ENCODE results near the gene LMF1. TPM values are rescaled to one million over a fixed set of nuclear protein-coding genes. Genes with fewer than 3 reads are reported as not detected.

LMF1 gene
- total RNA-seq, 1 donor from 2014 or later, result 21.4 TPM

DNA sequence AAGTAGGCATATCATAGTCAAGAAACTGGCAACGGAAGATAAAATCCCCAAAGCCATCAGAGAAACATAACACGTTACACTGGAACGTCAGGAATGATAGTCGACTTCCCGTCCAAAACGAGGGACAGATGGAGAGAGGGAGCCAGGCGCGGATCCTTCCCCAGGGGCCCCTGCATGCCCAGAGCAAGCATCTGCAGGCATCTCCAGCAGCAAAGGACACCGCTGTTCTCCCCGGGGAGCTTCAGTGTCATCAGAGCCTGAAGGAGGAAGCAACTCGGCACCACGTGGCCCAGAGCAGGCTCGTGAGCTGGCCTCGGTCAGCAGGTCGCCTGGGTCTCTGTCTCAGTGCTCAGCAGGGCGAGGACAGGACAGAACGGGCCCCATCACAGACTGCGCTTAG is 50.1 kb downstream of the LMF1 start:
- H3K4me3 Mint-ChIP-seq, result peak overlapping the region; percentile 14
- no peaks in the 10 kb centered on the region for H3K27me3 Mint-ChIP-seq
- H3K9me3 Mint-ChIP-seq, result no peaks in the 10 kb centered on the region
- H3K4me1 Mint-ChIP-seq (ENCODE audit: unreplicated experiment), result peaks cover 23% of the 10 kb centered on the region
- no peak overlapping the region for H3K27ac Mint-ChIP-seq
- peaks cover 18% of the 10 kb centered on the region for H3K36me3 Mint-ChIP-seq
- TF ChIP-seq, protein P1, sequence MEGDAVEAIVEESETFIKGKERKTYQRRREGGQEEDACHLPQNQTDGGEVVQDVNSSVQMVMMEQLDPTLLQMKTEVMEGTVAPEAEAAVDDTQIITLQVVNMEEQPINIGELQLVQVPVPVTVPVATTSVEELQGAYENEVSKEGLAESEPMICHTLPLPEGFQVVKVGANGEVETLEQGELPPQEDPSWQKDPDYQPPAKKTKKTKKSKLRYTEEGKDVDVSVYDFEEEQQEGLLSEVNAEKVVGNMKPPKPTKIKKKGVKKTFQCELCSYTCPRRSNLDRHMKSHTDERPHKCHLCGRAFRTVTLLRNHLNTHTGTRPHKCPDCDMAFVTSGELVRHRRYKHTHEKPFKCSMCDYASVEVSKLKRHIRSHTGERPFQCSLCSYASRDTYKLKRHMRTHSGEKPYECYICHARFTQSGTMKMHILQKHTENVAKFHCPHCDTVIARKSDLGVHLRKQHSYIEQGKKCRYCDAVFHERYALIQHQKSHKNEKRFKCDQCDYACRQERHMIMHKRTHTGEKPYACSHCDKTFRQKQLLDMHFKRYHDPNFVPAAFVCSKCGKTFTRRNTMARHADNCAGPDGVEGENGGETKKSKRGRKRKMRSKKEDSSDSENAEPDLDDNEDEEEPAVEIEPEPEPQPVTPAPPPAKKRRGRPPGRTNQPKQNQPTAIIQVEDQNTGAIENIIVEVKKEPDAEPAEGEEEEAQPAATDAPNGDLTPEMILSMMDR (conservative IDR thresholded peaks at IDR 0.05), result no peak
- no peak for DNase-seq (ENCODE audit: extremely low spot score, unreplicated experiment)

DNA sequence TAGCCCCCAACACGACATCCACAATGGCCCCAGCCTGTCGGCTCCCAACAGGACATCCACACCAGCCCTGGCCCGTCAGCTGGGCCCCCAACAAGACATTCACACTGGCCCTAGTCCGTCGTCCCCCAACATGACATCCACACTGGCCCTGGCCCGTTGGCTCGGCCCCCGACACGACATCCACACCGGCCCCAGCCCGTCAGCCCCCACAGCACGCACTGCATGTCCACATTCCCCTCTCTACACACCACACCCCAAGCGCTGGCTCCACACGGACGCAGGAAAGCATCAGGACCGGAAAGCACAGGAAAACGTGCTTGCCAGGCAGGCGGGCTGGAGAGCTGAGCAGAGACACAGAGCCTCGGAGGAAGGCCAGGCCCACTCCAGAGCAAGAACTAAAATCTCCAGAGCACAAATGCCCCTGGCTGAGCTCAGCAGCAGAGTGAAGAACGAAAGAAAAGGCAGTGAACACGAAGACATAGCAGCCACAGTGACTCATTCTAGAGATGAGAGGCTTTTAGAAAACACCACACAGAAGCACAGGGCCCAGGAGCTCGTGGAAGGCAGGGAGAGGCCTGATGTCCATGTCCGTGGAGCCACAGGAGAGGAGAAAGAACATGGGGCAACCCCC is 50.6 kb downstream of the LMF1 start:
- no peaks in the 10 kb centered on the region for H3K27me3 Mint-ChIP-seq

DNA sequence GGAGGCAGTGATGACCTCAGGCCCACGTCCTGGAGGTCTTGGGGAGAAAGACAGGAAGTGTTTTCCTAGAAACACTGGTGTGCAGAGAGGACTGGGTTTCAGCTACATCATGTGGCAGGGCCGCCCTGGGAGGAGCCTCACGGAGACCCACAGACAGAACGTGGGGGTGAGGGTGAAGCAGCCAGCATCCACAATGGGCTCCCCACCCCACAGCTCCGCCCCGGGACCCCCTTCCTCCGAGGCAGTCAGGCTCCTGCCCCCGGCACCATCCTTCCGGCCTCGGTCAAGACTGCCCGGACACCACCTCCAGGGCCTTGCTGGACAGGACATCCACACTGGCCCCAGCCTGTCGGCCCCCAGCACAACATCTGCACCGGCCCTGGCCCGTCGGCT is 51.1 kb downstream of the LMF1 start:
- H3K4me1 Mint-ChIP-seq (ENCODE audit: unreplicated experiment), result peaks cover 21% of the 10 kb centered on the region
- peaks cover 18% of the 10 kb centered on the region for H3K36me3 Mint-ChIP-seq
- DNase-seq (ENCODE audit: extremely low spot score, unreplicated experiment), result no peak
- H3K27me3 Mint-ChIP-seq, result no peaks in the 10 kb centered on the region
- TF ChIP-seq, protein P1 (conservative IDR thresholded peaks at IDR 0.05), result no peak
- no peak overlapping the region for H3K4me3 Mint-ChIP-seq
- no peaks in the 10 kb centered on the region for H3K9me3 Mint-ChIP-seq
- H3K27ac Mint-ChIP-seq, result no peak overlapping the region

More for the DNA sequence above, 50.6 kb downstream of the LMF1 start:
- Mint-ChIP-seq H3K9me3 (no peaks in the 10 kb centered on the region), H3K36me3 (peaks cover 18% of the 10 kb centered on the region), H3K4me1 (ENCODE audit: unreplicated experiment) (peaks cover 23% of the 10 kb centered on the region), H3K27ac (no peak overlapping the region), H3K4me3 (peak overlapping the region; percentile 14)
- TF ChIP-seq, protein P1 (conservative IDR thresholded peaks at IDR 0.05), result no peak
- no peak for DNase-seq (ENCODE audit: extremely low spot score, unreplicated experiment)

DNA sequence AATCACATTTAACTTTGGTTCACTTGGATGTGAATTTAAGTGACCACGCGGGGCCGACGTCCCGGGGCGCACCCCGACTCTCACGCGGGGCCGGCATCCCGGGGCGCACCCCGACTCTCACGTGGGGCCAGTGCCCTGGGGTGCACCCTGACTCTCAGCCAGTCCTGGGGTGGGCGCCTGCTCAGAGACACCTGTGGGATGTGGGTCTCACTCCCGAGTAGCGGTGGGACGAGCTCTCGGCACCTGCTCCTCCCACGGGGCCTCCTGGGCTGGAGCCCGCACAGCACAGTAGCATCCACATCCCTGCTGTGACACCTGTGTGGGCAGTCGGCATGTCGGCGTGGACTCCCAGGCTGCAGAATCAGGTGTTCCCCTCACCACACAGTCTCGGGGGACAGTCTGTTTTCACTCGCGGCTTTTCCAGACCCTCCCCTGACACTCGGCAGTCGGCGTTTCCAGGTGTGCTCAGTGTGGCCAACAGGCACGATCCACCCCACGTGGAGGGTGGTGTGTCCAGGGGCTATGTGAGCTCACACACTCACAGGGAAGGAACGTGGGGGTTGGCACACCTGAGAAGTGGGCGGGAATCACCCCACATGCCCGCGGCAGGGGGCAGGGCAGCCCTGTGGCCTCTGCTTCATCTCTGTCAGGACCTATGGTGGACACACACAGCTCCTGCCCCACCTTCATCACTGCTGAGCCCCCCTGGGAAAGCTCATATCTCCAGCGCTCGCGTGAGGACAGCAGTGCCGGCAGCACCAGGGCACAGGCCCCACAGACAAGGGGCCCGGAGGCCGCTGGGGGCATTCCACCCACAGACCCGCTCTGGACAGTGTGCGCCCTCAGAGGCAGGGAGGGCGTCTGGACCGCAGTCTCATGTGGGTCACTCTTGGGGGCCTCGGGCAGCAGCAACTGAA is 51.8 kb downstream of the LMF1 start:
- TF ChIP-seq, protein P1 (conservative IDR thresholded peaks at IDR 0.05), result no peak
- Mint-ChIP-seq H3K27me3 (no peaks in the 10 kb centered on the region), H3K27ac (no peak overlapping the region), H3K4me3 (no peak overlapping the region), H3K4me1 (ENCODE audit: unreplicated experiment) (peaks cover 19% of the 10 kb centered on the region), H3K36me3 (peaks cover 18% of the 10 kb centered on the region), H3K9me3 (no peaks in the 10 kb centered on the region)
- DNase-seq (ENCODE audit: extremely low spot score, unreplicated experiment), result no peak

DNA sequence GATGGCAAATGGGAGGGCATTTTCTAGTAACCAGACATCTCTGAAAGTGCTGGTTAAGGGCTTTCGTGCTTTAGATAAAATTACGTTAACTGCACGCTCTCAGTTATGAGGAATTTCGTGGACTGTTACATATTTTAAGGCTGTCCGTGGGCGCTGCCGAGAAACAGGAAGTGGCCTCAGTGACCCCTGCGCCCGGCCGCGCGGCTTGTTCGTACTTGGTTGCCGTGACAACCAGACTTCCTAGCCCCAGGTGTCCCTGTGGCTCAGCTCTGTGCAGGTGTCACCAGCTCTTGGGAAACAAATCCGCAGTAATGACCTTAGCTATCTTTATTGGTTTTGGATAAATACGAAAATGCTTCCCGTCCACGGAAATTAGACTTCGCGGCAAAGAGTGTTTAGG is 52.7 kb downstream of the LMF1 start:
- Mint-ChIP-seq H3K9me3 (no peaks in the 10 kb centered on the region), H3K27me3 (no peaks in the 10 kb centered on the region), H3K27ac (peak overlapping the region; percentile 21), H3K4me3 (peak overlapping the region; percentile 26), H3K36me3 (peaks cover 18% of the 10 kb centered on the region), H3K4me1 (ENCODE audit: unreplicated experiment) (peaks cover 19% of the 10 kb centered on the region)
- TF ChIP-seq, protein P1 (conservative IDR thresholded peaks at IDR 0.05), result no peak
- no peak for DNase-seq (ENCODE audit: extremely low spot score, unreplicated experiment)
